Caco-2 (cell line): ENCODE results near the gene RCAN1. TPM values are rescaled to one million over a fixed set of nuclear protein-coding genes. Genes with fewer than 3 reads are reported as not detected.
"Not testable (repeated sequence)": the region's sequence is repeated elsewhere in the genome, so short reads cannot be mapped to it uniquely, and the experiment has no call there.

Experiments used
- BruUV-seq: library from RNA; stranded (reverse); fragments of 400-500 nt; replicated peaks from 2 replicates; lab custom pipeline; 2021; lab: Mats Ljungman, UMichigan
- CTCF ChIA-PET: fragments of 300-600 bp; sonication (Branson Sonifier 250); formaldehyde crosslinking; loops from one replicate; lab custom pipeline; 2022; ENCODE audit warnings: antibody characterized with exemption; lab: Charles Lee
- POLR2A ChIA-PET: fragments of 300-600 bp; sonication (Branson Sonifier 250); formaldehyde crosslinking; loops from one replicate; lab custom pipeline; 2022; ENCODE audit warnings: antibody characterized with exemption; lab: Charles Lee
- DNase-seq, 2 experiments: peaks; one replicate each; pipeline versions ENCODE4 v3.0.0 to v3.0.0-alpha.2; 2020 to 2022
- H3K27me3 ChIP-seq: replicated peaks from 2 replicates; pipeline ENCODE4 v1.6.0; 2011; ENCODE audit warnings: low read length; ENCODE audit not compliant: control insufficient read depth, insufficient read depth
- H3K36me3 ChIP-seq: 2 replicates; pipeline ENCODE4 v1.5.1; 2011; ENCODE audit warnings: low read length; ENCODE audit not compliant: control insufficient read depth, insufficient read depth
- H3K4me1 ChIP-seq: fragments of 250-450 bp; sonication (Bioruptor Pico); 2 replicates; pipeline ENCODE4 v1.5.1; 2020; ENCODE audit warnings: mild to moderate bottlenecking
- H3K4me3 ChIP-seq: 2 replicates; pipeline ENCODE4 v1.5.1; 2011; ENCODE audit warnings: low read depth, mild to moderate bottlenecking, control low read depth, low read length
- H3K9me3 ChIP-seq: fragments of 250-450 bp; sonication (Bioruptor Pico); 2 replicates; pipeline ENCODE4 v1.5.1; 2020; ENCODE audit warnings: mild to moderate bottlenecking, moderate library complexity
- H3K27ac Mint-ChIP-seq: one replicate; pipeline ENCODE4 v1.8.0; 2022; ENCODE audit warnings: mixed read lengths; ENCODE audit not compliant: unreplicated experiment
- H3K27me3 Mint-ChIP-seq: one replicate; pipeline ENCODE4 v1.8.0; 2022; ENCODE audit warnings: mixed read lengths; ENCODE audit not compliant: insufficient read depth, unreplicated experiment
- H3K36me3 Mint-ChIP-seq: one replicate; pipeline ENCODE4 v1.8.0; 2022; ENCODE audit warnings: mild to moderate bottlenecking, mixed read lengths; ENCODE audit not compliant: insufficient read depth, unreplicated experiment
- H3K4me1 Mint-ChIP-seq: one replicate; pipeline ENCODE4 v1.8.0; 2022; ENCODE audit warnings: low read depth, mixed read lengths; ENCODE audit not compliant: unreplicated experiment
- H3K4me3 Mint-ChIP-seq: one replicate; pipeline ENCODE4 v1.8.0; 2022; ENCODE audit warnings: mild to moderate bottlenecking, moderate library complexity, mixed read lengths; ENCODE audit not compliant: unreplicated experiment
- H3K9me3 Mint-ChIP-seq: one replicate; pipeline ENCODE4 v1.8.0; 2022; ENCODE audit warnings: mixed read lengths; ENCODE audit not compliant: unreplicated experiment
- intact Hi-C: fragments of 100-400 bp; cut with micrococcal nuclease; formaldehyde crosslinking; loops from one replicate; pipeline ENCODE4 v1.10.0; 2022; ENCODE audit not compliant: unreplicated experiment
- total RNA-seq: library from RNA; stranded (reverse); gene quantifications from 2 replicates; pipeline ENCODE4 v1.2.3, GENCODE V29; 2022
- TF ChIP-seq, protein P1 (sequence below), 2 experiments: fragments of 200-600 bp in 1 of 2; IDR thresholded peaks; 1 replicate in 1 of 2; 2 replicates in 1 of 2; pipeline versions ENCODE4 v1.5.1 to v1.8.0; 2011 to 2022; ENCODE audit warnings: antibody characterized with exemption in 1 of 2, control low read depth in 1 of 2, inconsistent platforms in 1 of 2, low read depth in 1 of 2, low read length in 1 of 2, mild to moderate bottlenecking in 1 of 2, moderate library complexity in 1 of 2; ENCODE audit not compliant: insufficient read depth in 1 of 2, severe bottlenecking in 1 of 2, unreplicated experiment in 1 of 2

Gene RCAN1
- total RNA-seq, 1 experiment from 2014 or later: 29.4 TPM

DNA sequence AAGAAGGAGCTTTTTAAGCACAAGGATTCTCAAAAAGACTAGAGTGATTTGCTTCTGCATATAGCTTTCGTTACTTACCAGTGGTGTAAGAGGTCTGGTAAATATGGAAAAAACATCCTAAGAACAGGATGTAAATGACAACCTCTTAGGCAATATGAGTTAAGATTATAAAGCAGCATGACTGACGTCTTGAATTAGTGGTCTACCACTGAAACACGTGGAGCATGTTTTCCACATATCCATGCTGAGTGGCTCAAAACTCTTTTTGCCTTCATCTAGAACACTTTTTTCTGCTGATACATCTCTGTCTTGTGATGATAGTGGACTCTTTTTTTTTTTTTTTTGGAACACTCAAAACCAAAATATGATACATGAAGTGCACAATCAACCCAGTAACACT is 44.6 kb downstream of the RCAN1 start:
- intact Hi-C loops: no loop called here
- Histone ChIP-seq H3K36me3 (no peaks in the 10 kb centered on the region), H3K4me1 (no peaks in the 10 kb centered on the region), H3K4me3 (no peak overlapping the region), H3K27me3 (no peaks in the 10 kb centered on the region), H3K9me3 (no peaks in the 10 kb centered on the region)
- Mint-ChIP-seq H3K9me3 (no peaks in the 10 kb centered on the region), H3K27ac (no peak overlapping the region), H3K27me3 (no peaks in the 10 kb centered on the region), H3K4me3 (no peak overlapping the region), H3K36me3 (no peaks in the 10 kb centered on the region), H3K4me1 (no peaks in the 10 kb centered on the region)
- no TSS peak for BruUV-seq
- CTCF ChIA-PET: no interaction called here
- no peak for DNase-seq
- TF ChIP-seq, protein P1, sequence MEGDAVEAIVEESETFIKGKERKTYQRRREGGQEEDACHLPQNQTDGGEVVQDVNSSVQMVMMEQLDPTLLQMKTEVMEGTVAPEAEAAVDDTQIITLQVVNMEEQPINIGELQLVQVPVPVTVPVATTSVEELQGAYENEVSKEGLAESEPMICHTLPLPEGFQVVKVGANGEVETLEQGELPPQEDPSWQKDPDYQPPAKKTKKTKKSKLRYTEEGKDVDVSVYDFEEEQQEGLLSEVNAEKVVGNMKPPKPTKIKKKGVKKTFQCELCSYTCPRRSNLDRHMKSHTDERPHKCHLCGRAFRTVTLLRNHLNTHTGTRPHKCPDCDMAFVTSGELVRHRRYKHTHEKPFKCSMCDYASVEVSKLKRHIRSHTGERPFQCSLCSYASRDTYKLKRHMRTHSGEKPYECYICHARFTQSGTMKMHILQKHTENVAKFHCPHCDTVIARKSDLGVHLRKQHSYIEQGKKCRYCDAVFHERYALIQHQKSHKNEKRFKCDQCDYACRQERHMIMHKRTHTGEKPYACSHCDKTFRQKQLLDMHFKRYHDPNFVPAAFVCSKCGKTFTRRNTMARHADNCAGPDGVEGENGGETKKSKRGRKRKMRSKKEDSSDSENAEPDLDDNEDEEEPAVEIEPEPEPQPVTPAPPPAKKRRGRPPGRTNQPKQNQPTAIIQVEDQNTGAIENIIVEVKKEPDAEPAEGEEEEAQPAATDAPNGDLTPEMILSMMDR (IDR thresholded peaks at IDR 0.05; ENCODE audit: insufficient read depth in 1 of 2, low read depth in 1 of 2, low read length in 1 of 2, severe bottlenecking in 1 of 2, unreplicated experiment in 1 of 2): no peak
- POLR2A ChIA-PET: no interaction called here

DNA sequence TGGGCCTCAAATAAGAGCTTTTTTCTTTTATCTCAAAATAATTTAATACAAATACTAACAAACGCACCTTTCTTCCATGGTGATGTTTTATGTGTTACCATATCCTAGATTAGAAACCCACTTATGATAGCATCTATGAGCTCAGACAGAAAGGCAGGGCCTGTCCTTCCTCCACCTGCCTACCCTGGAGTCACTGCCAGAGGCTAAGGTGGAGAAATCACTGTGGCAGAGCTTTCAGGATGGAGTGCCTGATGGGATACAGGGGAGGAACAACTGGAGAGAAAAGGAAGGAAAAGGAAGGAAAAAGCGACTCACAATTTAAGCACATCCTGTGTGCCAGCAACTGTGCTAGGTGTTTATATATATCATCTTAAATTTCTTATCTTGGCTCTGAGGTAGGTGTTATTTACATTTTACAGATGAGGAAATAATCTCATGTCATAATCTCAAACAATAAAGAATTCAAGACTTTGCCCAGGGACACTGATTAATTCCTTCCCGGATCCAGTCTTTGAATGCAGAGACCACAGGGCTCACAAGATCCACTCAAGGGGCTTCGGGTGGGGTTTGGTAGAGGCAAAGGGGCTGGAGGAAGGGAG is 45.4 kb downstream of the RCAN1 start:
- no peaks in the 10 kb centered on the region for H3K36me3 ChIP-seq
- no peaks in the 10 kb centered on the region for H3K9me3 ChIP-seq
- BruUV-seq: no TSS peak
- TF ChIP-seq, protein P1 (IDR thresholded peaks at IDR 0.05; ENCODE audit: insufficient read depth in 1 of 2, low read depth in 1 of 2, low read length in 1 of 2, severe bottlenecking in 1 of 2, unreplicated experiment in 1 of 2): no peak
- ChIA-PET CTCF (interaction anchor here (0.8 kb wide), 1 partner anchor 59 kb away, joined by 3 read pairs; no protein-coding TSS in a partner anchor), POLR2A (no interaction called here)
- no peak overlapping the region for H3K4me3 Mint-ChIP-seq
- H3K36me3 Mint-ChIP-seq: no peaks in the 10 kb centered on the region
- no peaks in the 10 kb centered on the region for H3K4me1 ChIP-seq
- intact Hi-C loops: no loop called here
- H3K4me3 ChIP-seq: no peak overlapping the region
- DNase-seq: no peak
- no peaks in the 10 kb centered on the region for H3K4me1 Mint-ChIP-seq
- no peaks in the 10 kb centered on the region for H3K9me3 Mint-ChIP-seq
- no peak overlapping the region for H3K27ac Mint-ChIP-seq
- H3K27me3 ChIP-seq: no peaks in the 10 kb centered on the region
- H3K27me3 Mint-ChIP-seq: no peaks in the 10 kb centered on the region

DNA sequence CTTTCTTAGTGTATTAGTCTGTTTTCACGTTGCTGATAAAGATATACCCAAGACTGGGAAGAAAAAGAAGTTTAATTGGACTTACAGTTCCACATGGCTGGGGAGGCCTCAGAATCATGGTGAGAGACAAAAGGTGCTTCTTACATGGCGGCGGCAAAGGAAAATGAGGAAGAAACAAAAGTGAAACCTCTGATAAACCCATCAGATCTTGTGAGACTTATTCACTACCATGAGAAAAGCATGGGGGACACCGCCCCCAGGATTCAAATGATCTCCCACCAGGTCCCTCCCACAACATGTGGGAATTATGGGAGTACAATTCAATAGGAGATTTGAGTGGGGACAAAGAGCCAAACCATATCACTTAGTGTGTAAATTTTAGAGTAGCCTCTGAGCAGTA is 46.1 kb downstream of the RCAN1 start:
- intact Hi-C loops, H3K4me1 Mint-ChIP-seq, H3K36me3 Mint-ChIP-seq, H3K4me3 Mint-ChIP-seq, H3K36me3 ChIP-seq, H3K4me3 ChIP-seq, H3K9me3 Mint-ChIP-seq, H3K4me1 ChIP-seq, H3K9me3 ChIP-seq, H3K27ac Mint-ChIP-seq, DNase-seq, H3K27me3 Mint-ChIP-seq, POLR2A ChIA-PET, H3K27me3 ChIP-seq, BruUV-seq: not testable (repeated sequence)
- CTCF ChIA-PET: interaction anchor here (0.8 kb wide), 1 partner anchor 58 kb away, joined by 3 read pairs; no protein-coding TSS in a partner anchor
